HepG2 (cell line): ENCODE measurements around the gene TRPM6.

Experiments
- CERS6 ChIP-seq: sonication (generic); formaldehyde crosslinking; IDR thresholded peaks from 2 replicates; pipeline ENCODE4 v1.5.0; 2020; ENCODE audit warnings: missing genetic modification reagents
- RFXANK ChIP-seq: IDR thresholded peaks from 2 replicates; pipeline ENCODE4 v1.6.1; 2016
- TF ChIP-seq, protein P1 (sequence below): sonication (generic); formaldehyde crosslinking; IDR thresholded peaks from 2 replicates; pipeline ENCODE4 v1.4.0; 2020; ENCODE audit warnings: missing genetic modification reagents, borderline replicate concordance

DNA sequence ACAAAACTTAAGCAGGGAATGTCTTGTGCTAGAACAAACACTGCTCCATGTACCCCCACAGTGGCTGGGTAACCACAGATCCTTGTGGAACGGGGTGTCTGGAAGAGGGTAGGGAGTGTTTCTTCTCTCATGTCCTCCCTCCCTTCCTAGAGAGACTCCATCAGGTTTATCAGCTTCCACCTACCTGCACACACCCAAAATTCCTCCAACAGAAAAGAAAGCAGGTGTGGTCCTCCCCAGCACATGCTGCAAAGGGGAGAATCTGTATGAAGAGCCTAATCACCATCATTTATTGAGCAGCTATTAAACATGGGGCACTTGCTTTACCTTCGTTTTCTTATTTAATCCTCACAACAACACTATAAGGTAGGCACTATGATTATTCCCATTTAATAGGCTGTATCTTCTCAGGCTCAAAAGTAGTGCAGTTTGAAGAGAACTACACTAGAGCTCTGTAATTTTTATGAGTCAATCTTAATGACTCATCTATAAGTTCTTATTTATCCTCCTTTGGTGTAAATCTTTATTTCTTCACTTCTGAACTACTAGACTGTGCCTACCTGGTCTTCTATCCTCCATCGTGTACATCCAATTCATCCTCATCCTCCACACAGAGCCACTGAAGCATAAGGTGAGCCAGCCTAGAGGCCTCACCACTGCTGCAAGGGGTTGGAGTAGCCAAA, 33.4 kb upstream of the TRPM6 start:
- TF ChIP-seq CERS6 (CRISPR knock-in tag), result no peak
- TF ChIP-seq, protein P1, sequence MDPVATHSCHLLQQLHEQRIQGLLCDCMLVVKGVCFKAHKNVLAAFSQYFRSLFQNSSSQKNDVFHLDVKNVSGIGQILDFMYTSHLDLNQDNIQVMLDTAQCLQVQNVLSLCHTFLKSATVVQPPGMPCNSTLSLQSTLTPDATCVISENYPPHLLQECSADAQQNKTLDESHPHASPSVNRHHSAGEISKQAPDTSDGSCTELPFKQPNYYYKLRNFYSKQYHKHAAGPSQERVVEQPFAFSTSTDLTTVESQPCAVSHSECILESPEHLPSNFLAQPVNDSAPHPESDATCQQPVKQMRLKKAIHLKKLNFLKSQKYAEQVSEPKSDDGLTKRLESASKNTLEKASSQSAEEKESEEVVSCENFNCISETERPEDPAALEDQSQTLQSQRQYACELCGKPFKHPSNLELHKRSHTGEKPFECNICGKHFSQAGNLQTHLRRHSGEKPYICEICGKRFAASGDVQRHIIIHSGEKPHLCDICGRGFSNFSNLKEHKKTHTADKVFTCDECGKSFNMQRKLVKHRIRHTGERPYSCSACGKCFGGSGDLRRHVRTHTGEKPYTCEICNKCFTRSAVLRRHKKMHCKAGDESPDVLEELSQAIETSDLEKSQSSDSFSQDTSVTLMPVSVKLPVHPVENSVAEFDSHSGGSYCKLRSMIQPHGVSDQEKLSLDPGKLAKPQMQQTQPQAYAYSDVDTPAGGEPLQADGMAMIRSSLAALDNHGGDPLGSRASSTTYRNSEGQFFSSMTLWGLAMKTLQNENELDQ (CRISPR knock-in tag), result no peak
- no peak for TF ChIP-seq RFXANK
